ENCODE results near the gene PPP1R7. TPM values are rescaled to one million over a fixed set of nuclear protein-coding genes. Genes with fewer than 3 reads are reported as not detected.

Gene PPP1R7
- polyA plus RNA-seq, 3 donors: 54.9 to 102 (median 84.4) TPM

- H3K27ac ChIP-seq (ENCODE audit: low read depth in 1 of 2, low read length in 2 of 2): no peak overlapping the region
- H3K4me3 ChIP-seq (replicated peaks in 1 of 3; ENCODE audit: low read depth in 2 of 3, low read length in 3 of 3): no peak overlapping the region
- no peak for DNase-seq
- intact Hi-C loops (cut with micrococcal nuclease): no loop called here
- no peaks in the 10 kb centered on the region for H4K20me1 ChIP-seq (ENCODE audit: insufficient read depth, low read length)
- H3K27me3 ChIP-seq (ENCODE audit: control insufficient read depth in 2 of 2, insufficient read depth in 2 of 2, low read length in 2 of 2): no peaks in the 10 kb centered on the region
- Mint-ChIP-seq H3K36me3 (peaks cover 27 to 39% of the 10 kb centered on the region in 2 donors), H3K4me3 (no peak overlapping the region), H3K27me3 (ENCODE audit: low read depth in 3 of 3) (peaks cover 0 to 1% (median 0%) of the 10 kb centered on the region in 3 donors), H3K9me3 (no peaks in the 10 kb centered on the region), H3K4me1 (peaks cover 3% of the 10 kb centered on the region), H3K27ac (peak overlapping the region in 1 of 7 donors; percentile 37)
- H3K4me1 ChIP-seq (ENCODE audit: control insufficient read depth in 1 of 2, insufficient read depth in 2 of 2, low read length in 2 of 2): no peaks in the 10 kb centered on the region
- peaks cover 9 to 27% of the 10 kb centered on the region in 2 donors for H3K36me3 ChIP-seq (replicated peaks in 1 of 2; ENCODE audit: control insufficient read depth in 1 of 2, insufficient read depth in 2 of 2, low read length in 2 of 2)
- WGBS (ENCODE audit: insufficient coverage): 93% methylated on average over 5 of the region's 7 CpGs
- TF ChIP-seq CTCF (IDR thresholded peaks at IDR 0.05): no peak
- H3K9me3 ChIP-seq (replicated peaks in 1 of 2; ENCODE audit: control insufficient read depth in 1 of 2, insufficient read depth in 1 of 2, low read length in 2 of 2): no peaks in the 10 kb centered on the region
- no peak overlapping the region for H3K4me2 ChIP-seq (replicated peaks; ENCODE audit: extremely low read depth, low read length, poor library complexity, severe bottlenecking)
- no peak overlapping the region for H2AFZ ChIP-seq (ENCODE audit: insufficient read depth, low read depth, low read length, poor library complexity, severe bottlenecking)
- no peaks in the 10 kb centered on the region for H3K79me2 ChIP-seq (ENCODE audit: insufficient read depth, low read length)
- no peak overlapping the region for H3K9ac ChIP-seq (ENCODE audit: insufficient read depth, low read length, poor library complexity, severe bottlenecking)
Measured at GRCh38 chr2:241134711-241135110, 15.6 kb upstream of the PPP1R7 start.

GRCh38 chr2:241135737-241136136, 14.5 kb upstream of the PPP1R7 start:
- WGBS (ENCODE audit: insufficient coverage): 97% methylated on average over 4 of the region's 9 CpGs

More at GRCh38 chr2:241135737-241136136, 14.5 kb upstream of the PPP1R7 start:
- H3K79me2 ChIP-seq (ENCODE audit: insufficient read depth, low read length): no peaks in the 10 kb centered on the region
- H4K20me1 ChIP-seq (ENCODE audit: insufficient read depth, low read length): no peaks in the 10 kb centered on the region
- intact Hi-C loops (cut with micrococcal nuclease): no loop called here
- no peak for DNase-seq
- Mint-ChIP-seq H3K27me3 (ENCODE audit: low read depth in 3 of 3) (peaks cover 0 to 1% (median 0%) of the 10 kb centered on the region in 3 donors), H3K27ac (no peak overlapping the region), H3K4me3 (no peak overlapping the region), H3K9me3 (no peaks in the 10 kb centered on the region), H3K4me1 (no peaks in the 10 kb centered on the region), H3K36me3 (peaks cover 24 to 41% of the 10 kb centered on the region in 2 donors)
- H3K27ac ChIP-seq (ENCODE audit: low read depth in 1 of 2, low read length in 2 of 2): no peak overlapping the region
- H3K9ac ChIP-seq (ENCODE audit: insufficient read depth, low read length, poor library complexity, severe bottlenecking): no peak overlapping the region
- H3K36me3 ChIP-seq (replicated peaks in 1 of 2; ENCODE audit: control insufficient read depth in 1 of 2, insufficient read depth in 2 of 2, low read length in 2 of 2): peaks cover 9 to 38% of the 10 kb centered on the region in 2 donors
- no peaks in the 10 kb centered on the region for H3K27me3 ChIP-seq (ENCODE audit: control insufficient read depth in 2 of 2, insufficient read depth in 2 of 2, low read length in 2 of 2)
- no peak overlapping the region for H3K4me2 ChIP-seq (replicated peaks; ENCODE audit: extremely low read depth, low read length, poor library complexity, severe bottlenecking)
- TF ChIP-seq CTCF (IDR thresholded peaks at IDR 0.05): no peak
- no peak overlapping the region for H3K4me3 ChIP-seq (replicated peaks in 1 of 3; ENCODE audit: low read depth in 2 of 3, low read length in 3 of 3)
- no peak overlapping the region for H2AFZ ChIP-seq (ENCODE audit: insufficient read depth, low read depth, low read length, poor library complexity, severe bottlenecking)
- H3K4me1 ChIP-seq (ENCODE audit: control insufficient read depth in 1 of 2, insufficient read depth in 2 of 2, low read length in 2 of 2): no peaks in the 10 kb centered on the region
- no peaks in the 10 kb centered on the region for H3K9me3 ChIP-seq (replicated peaks in 1 of 2; ENCODE audit: control insufficient read depth in 1 of 2, insufficient read depth in 1 of 2, low read length in 2 of 2)
